DND-41 (cell line): ENCODE measurements around the gene PRR15L.

Source experiments
- ATAC-seq: fragments of 200-7000 bp; cut with Tn5 transposase; 3 replicates; pipeline ENCODE4 v1.9.1; 2021; ENCODE audit warnings: low read depth; ENCODE audit not compliant: insufficient read depth
- DNase-seq: peaks from one replicate; pipeline ENCODE4 v3.0.0-alpha.2; 2020
- H2AFZ ChIP-seq: 2 replicates; pipeline ENCODE4 v1.6.0; 2012; ENCODE audit warnings: low read depth, low read length
- H3K27ac ChIP-seq: 2 replicates; pipeline ENCODE4 v1.5.1; 2012; ENCODE audit warnings: low read length, inconsistent platforms
- H3K27me3 ChIP-seq: fragments of 200-600 bp; sonication (generic); 2 replicates; pipeline ENCODE4 v1.6.0; 2012; ENCODE audit warnings: low read length, mild to moderate bottlenecking, inconsistent platforms; ENCODE audit not compliant: insufficient read depth, poor library complexity
- H3K36me3 ChIP-seq: 2 replicates; pipeline ENCODE4 v1.5.1; 2012; ENCODE audit warnings: low read length, inconsistent platforms; ENCODE audit not compliant: insufficient read depth
- H3K4me1 ChIP-seq: 2 replicates; pipeline ENCODE4 v1.5.1; 2012; ENCODE audit warnings: mild to moderate bottlenecking, low read length; ENCODE audit not compliant: insufficient read depth
- H3K4me2 ChIP-seq: 2 replicates; pipeline ENCODE4 v1.6.0; 2012; ENCODE audit warnings: mild to moderate bottlenecking, moderate library complexity, low read length, inconsistent platforms; ENCODE audit not compliant: insufficient read depth
- H3K4me3 ChIP-seq, 2 experiments: fragments of 200-600 bp in 1 of 2; shearing (Covaris generic) in 1 of 2; 2 replicates each; pipeline ENCODE4 v1.5.1; 2012 to 2016; ENCODE audit warnings: inconsistent platforms in 2 of 2, low read length in 2 of 2, mild to moderate bottlenecking in 2 of 2, low read depth in 1 of 2, moderate library complexity in 1 of 2
- H3K79me2 ChIP-seq: 2 replicates; pipeline ENCODE4 v1.6.0; 2012; ENCODE audit warnings: low read length, inconsistent platforms; ENCODE audit not compliant: insufficient read depth
- H3K9ac ChIP-seq: 2 replicates; pipeline ENCODE4 v1.6.0; 2012; ENCODE audit warnings: low read depth, mild to moderate bottlenecking, inconsistent platforms, low read length, moderate library complexity
- H3K9me3 ChIP-seq: 2 replicates; pipeline ENCODE4 v1.5.1; 2012; ENCODE audit warnings: low read length, moderate library complexity, mild to moderate bottlenecking, inconsistent platforms; ENCODE audit not compliant: insufficient read depth, severe bottlenecking
- H4K20me1 ChIP-seq: 2 replicates; pipeline ENCODE4 v1.6.0; 2012; ENCODE audit warnings: low read length; ENCODE audit not compliant: insufficient read depth
- CTCF ChIP-seq: IDR thresholded peaks from 2 replicates; pipeline ENCODE4 v1.5.1; 2012; ENCODE audit warnings: borderline replicate concordance, low read length, moderate library complexity, mild to moderate bottlenecking; ENCODE audit not compliant: poor library complexity, severe bottlenecking; ENCODE audit errors: extremely low read depth
- EZH2 ChIP-seq: IDR thresholded peaks from 3 replicates; pipeline ENCODE4 v1.6.1; 2012; ENCODE audit warnings: borderline replicate concordance, low read depth, mild to moderate bottlenecking, moderate library complexity, low read length, inconsistent platforms; ENCODE audit not compliant: severe bottlenecking

PRR15L gene

GRCh38 chr17:47962901-47963300, 5.2 kb upstream of the PRR15L start:
- ATAC-seq: no peak
- Histone ChIP-seq H4K20me1 (no peaks in the 10 kb centered on the region), H3K79me2 (no peaks in the 10 kb centered on the region)

GRCh38 chr17:47961406-47961805, 3.7 kb upstream of the PRR15L start:
- H3K79me2 ChIP-seq: no peaks in the 10 kb centered on the region
- H3K27me3 ChIP-seq: no peaks in the 10 kb centered on the region
- H3K9ac ChIP-seq: no peak overlapping the region
- H3K4me1 ChIP-seq: no peaks in the 10 kb centered on the region
- TF ChIP-seq CTCF (no peak), EZH2 (no peak)
- H3K9me3 ChIP-seq: no peaks in the 10 kb centered on the region
- no peak overlapping the region for H2AFZ ChIP-seq
- no peak overlapping the region for H3K27ac ChIP-seq
- ATAC-seq (no peak), DNase-seq (no peak)
- no peaks in the 10 kb centered on the region for H3K36me3 ChIP-seq
- H4K20me1 ChIP-seq: no peaks in the 10 kb centered on the region
- no peak overlapping the region for H3K4me3 ChIP-seq
- no peak overlapping the region for H3K4me2 ChIP-seq

More at GRCh38 chr17:47962901-47963300, 5.2 kb upstream of the PRR15L start:
- Histone ChIP-seq H3K4me1 (no peaks in the 10 kb centered on the region), H3K4me3 (no peak overlapping the region), H3K27ac (no peak overlapping the region), H3K9me3 (no peaks in the 10 kb centered on the region), H3K9ac (no peak overlapping the region), H2AFZ (no peak overlapping the region), H3K36me3 (no peaks in the 10 kb centered on the region), H3K4me2 (no peak overlapping the region), H3K27me3 (no peaks in the 10 kb centered on the region)
- TF ChIP-seq CTCF (no peak), EZH2 (no peak)
- no peak for DNase-seq

- Histone ChIP-seq H2AFZ (no peak overlapping the region), H3K36me3 (no peaks in the 10 kb centered on the region), H3K27ac (no peak overlapping the region), H3K4me3 (no peak overlapping the region), H3K9ac (no peak overlapping the region), H3K4me1 (no peaks in the 10 kb centered on the region), H3K4me2 (no peak overlapping the region), H3K27me3 (no peaks in the 10 kb centered on the region), H4K20me1 (no peaks in the 10 kb centered on the region), H3K79me2 (no peaks in the 10 kb centered on the region), H3K9me3 (no peaks in the 10 kb centered on the region)
- TF ChIP-seq EZH2 (no peak), CTCF (no peak)
- ATAC-seq (no peak), DNase-seq (no peak)
Observed at GRCh38 chr17:47959825-47960655, 2.4 kb upstream of the PRR15L start.
